Amygdala (tissue), 56 donors: ENCODE measurements around the gene ZNF70.
A peak's percentile ranks its signal among the peaks of the same experiment; 100 is the strongest.

Experiments used
- DNase-seq, 56 donors: peaks; one replicate each; lab custom pipeline; 2025; lab: John Stamatoyannopoulos, UW

The ZNF70 gene

DNA sequence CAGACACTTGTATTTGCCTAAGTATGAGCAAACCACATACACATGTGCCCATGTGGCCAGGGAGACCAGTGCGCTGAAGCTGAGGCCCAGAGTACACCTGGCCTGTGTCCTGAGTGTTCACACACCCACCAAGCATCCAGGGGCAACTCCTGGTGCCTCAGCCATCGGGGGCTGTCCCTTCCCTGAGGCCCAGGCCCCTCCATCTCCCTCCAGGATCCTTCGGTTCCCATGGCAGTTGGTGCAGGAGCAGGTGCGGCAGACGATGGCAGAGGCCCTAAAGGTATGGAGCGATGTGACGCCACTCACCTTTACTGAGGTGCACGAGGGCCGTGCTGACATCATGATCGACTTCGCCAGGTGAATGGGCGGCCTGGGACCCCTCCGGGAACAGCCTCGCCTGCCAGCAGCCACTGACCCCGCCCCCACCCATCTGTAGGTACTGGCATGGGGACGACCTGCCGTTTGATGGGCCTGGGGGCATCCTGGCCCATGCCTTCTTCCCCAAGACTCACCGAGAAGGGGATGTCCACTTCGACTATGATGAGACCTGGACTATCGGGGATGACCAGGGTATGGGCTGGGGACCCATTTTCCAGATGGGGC lies 29.3 kb upstream of the ZNF70 start:
- no peak for DNase-seq

DNA sequence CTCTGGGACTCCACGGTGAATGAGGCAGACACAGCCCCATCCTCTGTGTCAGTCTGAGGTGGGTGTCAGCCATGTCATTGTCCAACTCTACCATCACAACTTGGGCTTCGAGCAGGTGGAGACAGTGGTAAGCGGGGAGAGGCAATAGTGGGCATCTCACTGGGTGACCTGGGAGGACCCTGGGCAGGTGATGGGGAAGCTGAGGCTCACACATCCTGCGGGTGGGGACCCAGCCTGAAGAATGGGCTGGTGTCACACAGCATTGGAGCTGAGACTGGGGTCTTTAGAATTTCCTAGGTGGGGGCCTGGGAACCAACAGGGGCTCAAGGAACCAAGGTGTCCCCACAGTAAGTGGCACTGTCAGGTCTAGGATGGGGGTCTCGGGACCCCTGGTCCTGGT lies 28.8 kb upstream of the ZNF70 start:
- no peak for DNase-seq

DNA sequence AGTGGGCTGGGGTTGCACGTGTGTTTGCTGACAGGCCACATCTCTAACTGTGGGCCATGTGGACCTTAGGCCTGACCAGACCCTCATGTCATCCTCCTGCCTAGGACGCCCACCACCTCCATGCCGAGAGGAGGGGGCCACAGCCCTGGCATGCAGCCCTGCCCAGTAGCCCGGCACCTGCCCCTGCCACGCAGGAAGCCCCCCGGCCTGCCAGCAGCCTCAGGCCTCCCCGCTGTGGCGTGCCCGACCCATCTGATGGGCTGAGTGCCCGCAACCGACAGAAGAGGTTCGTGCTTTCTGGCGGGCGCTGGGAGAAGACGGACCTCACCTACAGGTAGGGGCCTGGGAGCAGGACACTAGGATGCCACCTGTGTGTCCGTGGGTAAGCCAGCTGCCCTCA lies 28.2 kb upstream of the ZNF70 start:
- DNase-seq = no peak

DNA sequence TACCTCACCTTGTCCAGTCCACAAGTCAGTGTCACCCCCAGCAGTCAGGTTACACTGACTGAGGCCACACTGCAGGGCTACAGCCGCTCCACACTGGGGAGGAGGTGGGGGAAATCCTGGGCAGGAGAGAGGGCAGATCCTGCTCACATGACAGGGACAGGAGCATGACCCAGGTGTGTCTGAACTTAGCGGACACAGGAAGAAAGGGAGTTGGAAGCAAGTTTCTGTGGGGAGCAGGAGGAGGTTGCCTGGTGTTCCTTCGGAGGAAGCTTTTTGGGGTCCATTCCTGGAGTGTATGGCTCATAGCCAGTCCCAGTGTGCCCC lies 27.6 kb upstream of the ZNF70 start:
- DNase-seq = no peak

DNA sequence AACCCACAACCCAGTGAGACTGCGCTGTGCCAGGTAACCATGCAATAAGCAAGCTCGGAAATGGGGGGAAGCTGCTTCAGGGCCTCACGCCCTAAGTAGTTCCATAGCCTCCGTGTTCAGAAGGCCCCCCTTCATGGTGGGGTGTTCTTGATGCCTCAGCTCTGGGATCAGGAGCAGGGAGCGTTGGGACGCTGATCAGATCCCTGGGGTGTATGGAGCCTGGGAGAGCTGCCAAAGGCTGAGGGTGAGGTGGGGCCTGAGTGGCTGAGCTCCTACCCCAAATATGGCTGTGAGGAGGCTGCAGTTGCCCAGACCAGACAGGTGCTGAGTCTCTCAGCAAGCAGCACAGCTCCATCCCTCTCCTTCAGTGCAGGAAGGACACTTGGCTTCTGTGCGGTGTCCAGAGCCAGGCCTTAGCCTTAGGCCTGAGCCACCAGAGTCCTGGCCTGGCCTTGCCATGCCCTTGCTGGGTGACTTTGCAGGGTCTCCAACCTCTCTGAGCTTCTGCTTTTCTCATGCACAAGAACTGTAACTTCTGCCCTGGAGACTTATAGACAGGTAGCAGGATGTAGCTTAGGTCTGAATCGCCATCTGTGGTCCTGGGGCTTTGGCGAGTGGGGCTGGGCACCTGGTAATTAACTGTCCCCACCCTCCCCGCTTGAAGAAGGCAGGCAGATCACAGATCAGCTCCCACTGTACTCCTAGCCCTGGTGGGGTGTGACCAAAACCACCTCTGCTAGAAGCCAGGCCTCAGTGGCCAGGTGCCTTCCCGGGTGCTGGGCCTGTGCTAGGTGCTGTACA lies 27.1 kb upstream of the ZNF70 start:
- no peak for DNase-seq

DNA sequence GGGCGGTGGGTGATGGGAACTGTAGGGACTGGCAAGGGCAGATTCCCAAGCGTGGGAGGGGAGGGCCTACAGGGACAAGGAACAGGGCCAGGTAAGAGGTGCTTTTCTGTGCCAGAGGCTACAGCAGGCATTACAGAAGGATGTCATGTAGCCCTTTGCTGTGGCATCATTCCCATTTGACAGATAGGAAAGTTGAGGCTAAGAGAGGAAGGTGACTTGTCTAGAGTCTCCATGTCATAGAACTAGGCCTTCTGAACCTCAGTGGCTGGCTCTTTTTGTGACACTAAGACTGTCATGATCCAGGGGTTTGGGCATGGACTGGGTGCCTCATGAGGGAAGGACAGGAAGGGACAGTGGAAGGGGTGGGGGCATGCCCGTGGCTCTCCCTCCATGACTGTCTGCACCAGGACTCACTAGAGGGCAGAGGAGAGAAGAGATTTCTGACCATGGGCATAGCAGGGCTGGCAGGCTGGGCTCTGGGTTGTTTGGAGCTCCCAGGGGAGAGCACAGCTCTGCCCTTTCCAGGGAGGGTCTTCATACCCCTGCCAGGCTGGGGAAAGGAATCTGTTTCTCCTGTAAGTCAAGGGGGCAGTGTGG lies 25.0 kb upstream of the ZNF70 start:
- DNase-seq = no peak

DNA sequence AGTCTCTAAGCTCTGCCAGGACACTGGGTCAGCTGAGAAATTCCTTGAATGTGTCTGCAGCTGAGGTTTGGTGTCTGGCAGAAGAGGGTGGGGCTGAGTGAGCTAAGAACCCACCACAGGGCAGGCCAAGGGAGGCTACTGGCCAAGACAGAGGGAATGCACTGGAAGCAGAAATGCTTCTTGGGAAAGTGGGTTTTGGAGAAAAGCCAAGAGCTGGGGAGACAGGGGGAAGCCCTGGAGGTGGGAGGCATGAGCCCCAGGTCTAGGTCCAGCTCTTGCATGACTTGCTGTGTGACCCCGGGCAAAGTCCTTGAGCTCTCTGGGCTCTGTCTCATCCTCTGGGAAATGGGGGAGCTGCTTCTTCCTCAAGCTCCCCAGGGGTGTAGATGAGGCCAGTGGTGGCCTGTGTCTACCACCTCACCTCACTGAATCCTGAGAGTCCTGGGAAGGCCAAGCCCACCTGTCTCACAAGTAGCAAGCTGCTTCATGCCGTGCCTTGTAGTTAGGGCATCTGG lies 24.1 kb upstream of the ZNF70 start:
- no peak for DNase-seq

DNA sequence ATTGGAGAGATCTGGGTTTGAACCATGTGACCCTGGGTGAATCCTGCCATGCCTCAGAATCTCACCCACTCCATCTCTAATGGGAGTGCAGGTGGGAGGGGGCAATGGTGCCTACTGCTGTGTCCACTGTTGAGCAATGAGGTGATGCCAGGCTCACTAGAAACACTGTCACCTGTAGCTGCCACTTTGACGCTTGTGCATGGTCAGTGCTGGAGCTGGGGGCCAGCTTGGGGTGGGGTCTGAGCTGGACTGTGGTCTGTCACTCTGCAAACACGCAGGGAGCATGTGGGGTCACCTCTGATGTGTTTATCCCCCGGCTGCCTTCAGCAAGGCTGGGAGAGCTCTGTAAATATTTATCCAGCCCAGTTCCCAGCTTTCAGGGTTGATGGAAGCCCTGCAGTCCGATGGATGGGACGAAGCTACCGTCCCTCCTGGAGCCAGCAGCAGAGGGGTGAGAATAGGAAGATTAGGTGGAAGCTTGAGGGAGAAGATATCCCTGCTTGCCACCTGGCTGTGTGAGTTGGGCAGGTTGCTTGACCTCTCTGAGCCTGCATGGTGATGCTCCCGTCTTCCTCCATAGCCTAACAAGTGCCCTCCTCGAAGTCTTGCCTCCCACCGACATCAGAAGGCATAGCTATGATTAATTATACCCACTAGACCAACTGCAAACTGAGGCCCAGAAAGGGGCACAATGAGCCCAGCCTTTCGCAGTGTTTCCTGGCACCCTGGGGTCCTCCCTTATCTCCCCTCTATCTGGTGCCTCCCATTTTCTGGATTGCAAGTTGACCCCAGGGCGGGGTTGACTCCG lies 23.4 kb upstream of the ZNF70 start:
- DNase-seq = no peak

DNA sequence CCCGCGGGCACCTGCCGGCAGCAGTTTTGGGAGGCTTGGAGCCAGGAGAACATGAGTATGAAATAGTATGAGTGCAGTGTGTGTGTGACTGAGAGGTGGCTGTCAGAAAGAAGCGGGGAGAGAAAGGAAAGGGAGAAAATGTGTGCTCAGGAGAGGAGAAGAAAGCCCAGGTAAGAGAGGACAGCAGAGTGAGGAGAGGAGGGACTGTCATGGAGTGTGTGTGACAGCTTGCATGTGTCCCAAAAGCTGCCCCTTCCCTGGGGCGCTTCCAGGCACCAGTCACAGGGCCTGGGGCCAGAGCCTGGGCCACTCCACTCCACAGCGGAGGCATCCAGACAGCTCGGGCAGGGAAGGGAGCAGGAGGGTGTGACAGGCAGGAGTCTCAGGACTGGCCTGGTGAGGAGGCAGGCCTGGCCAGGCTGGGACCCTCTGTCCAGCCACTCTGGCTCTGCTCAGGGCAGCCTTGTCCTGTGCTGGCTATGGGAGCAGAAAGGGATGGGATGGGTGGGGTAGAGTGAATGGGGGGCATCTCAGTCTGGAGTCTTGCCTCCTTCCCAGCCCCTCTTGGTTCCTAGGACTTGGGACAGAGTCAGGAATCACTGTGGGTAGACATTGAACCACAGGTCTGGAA lies 22.7 kb upstream of the ZNF70 start:
- DNase-seq = no peak

DNA sequence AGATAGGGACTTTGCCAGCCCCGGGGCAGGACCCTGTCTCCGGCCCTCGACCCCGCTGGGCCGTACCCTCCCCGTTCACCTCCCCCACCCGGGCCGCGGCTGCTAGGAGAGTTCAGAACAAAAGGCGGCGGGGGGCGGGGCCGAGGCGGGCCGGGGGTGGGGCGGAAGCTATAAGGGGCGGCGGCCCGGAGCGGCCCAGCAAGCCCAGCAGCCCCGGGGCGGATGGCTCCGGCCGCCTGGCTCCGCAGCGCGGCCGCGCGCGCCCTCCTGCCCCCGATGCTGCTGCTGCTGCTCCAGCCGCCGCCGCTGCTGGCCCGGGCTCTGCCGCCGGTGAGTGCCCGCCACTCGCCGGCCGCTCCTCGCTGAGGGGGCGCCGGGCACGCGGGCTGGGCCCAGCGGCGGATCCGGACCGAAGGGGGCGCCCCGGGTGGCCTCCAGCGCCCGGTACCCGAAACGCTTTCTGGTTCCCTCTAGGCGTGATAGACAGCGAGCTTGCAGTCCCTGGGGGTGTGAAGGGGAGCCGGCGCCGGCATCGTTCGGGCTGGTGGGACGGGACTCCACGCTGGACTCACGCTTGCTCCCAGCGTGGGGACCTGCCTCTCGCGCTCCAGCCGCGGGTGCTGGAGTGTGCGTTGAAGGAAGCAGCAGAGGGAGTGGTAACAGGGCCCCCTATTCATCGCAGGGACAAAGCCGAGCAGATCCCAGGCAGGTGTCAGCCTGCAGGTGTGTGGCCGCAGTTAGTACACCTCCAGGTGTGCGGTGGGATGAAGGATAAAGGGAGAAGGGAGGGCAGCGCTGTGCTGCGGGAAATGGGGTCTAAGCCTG lies 21.9 kb upstream of the ZNF70 start, which contains the start of gene MMP11:
Gene MMP11, plus strand, starts transcription at position 201 of the 825 bp plus-strand sequence. Its CDS starts 22 bp downstream, at position 223.
- peak in 4 of 56 donors; percentile 23 to 56 (median 38) for DNase-seq

DNA sequence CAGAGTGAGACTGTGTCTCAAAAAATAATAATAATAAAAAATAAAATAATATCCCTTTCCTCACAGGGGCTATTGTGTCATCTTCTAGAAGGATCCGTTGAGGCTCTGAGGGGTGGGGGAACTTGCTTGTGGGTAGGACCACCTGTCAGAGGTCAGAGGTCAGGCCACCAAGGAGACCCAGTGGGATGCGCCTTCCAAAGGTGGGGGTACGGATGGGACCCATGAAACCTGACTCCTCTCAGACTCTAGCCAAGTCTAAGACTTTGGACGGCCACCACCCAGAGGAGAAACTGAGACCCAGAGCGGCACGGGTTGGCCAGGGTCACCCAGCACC lies 21.4 kb upstream of the ZNF70 start:
- DNase-seq = peak in 1 of 56 donors; percentile 19

DNA sequence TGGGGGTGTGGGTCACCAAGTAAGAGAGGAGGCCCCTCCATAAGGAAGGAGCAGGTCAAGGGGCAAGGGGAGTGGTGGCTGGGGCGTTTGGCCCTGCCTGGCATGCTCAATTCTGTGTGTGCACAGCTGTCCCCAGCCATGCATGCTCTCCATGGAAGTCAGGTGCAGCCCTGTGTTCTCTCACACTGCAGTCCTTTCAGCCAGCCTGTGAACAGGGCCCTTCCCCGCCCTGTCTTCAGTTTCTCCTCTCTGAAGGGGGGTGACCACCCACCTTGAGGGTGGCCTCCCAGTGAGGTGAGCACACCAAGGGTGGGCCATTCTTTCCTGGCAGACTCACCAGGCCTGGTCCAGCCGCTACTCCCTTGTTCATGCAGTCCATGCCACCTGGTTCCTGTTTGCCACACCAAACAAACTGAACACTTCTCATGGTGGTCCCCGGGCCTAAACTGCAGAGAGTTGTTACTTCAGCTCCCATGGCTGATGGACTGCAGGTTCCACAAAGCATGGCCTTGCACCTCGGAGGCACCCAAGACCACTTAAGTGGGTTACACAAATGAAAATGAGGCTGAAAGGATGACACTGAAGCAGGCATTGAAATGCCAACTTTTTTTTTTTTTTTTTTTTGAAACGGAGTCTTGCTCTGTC lies 18.5 kb upstream of the ZNF70 start:
- DNase-seq = no peak

DNA sequence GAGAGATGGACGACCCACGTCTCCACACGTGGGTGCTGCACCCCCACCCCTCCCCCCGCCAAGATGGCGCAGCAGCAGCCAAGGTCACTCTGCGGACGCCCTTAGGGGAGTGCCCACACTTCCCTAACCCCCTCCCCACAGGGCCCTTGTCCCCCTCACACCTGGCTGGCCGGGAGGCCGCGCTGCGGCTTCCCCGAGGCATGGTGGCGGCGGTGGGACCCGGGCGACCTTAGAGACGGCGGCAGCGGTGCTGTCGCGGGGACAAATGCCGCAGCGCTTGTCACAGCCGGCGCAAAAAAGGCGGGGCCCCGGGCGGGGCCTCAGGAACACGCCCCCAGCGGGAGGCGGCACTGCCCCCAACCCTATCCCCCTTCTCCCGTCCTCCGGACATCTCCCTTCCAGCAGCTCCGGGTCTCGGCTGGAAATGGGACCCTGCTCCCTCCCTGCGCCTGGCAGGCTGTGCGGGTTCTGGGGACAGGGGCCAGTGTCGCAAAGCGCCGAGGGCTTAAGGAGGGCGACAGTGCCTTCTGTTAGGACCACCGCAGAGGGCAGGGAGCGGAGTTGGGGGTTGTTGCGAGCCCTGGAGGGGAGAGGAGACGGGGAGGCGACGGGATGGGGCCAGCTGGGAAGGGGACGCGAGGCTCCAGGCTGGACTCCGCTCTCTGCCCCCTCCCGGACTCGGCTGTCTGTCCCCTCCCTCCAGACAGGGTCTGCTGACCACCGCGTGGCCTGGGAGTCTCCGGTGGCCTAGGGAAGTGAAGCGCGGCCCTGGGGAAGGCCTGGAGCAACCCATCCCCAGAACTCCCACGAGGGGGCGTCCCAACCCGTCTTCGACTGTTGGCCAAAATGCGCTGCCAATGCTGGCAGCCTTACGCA lies 17.0 kb upstream of the ZNF70 start, which contains the start of gene CHCHD10:
Gene CHCHD10, minus strand, starts transcription at position 300 of the 876 bp plus-strand sequence. Its CDS starts 98 bp downstream, at position 202.
- DNase-seq = peak in 55 of 56 donors; percentile 47 to 91 (median 77)

DNA sequence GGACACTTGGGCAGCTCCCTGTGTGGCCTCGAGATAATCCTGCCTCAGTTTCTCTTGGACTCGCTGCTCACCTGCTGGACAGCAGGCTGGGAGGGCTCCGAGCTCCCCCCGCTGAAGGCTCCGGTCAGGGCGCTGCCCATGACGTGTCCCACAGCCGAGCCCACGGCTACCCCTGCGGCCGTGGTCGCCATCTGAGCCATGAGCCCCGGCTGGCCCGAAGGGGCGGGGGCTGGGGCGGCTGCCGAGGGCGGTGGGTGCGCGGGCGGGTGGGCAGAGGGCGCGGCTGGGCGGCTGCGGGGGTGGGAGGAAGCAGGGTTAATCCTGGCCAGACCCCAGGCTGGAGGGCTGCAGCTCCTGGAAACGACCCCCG lies 16.4 kb upstream of the ZNF70 start:
- no peak for DNase-seq

DNA sequence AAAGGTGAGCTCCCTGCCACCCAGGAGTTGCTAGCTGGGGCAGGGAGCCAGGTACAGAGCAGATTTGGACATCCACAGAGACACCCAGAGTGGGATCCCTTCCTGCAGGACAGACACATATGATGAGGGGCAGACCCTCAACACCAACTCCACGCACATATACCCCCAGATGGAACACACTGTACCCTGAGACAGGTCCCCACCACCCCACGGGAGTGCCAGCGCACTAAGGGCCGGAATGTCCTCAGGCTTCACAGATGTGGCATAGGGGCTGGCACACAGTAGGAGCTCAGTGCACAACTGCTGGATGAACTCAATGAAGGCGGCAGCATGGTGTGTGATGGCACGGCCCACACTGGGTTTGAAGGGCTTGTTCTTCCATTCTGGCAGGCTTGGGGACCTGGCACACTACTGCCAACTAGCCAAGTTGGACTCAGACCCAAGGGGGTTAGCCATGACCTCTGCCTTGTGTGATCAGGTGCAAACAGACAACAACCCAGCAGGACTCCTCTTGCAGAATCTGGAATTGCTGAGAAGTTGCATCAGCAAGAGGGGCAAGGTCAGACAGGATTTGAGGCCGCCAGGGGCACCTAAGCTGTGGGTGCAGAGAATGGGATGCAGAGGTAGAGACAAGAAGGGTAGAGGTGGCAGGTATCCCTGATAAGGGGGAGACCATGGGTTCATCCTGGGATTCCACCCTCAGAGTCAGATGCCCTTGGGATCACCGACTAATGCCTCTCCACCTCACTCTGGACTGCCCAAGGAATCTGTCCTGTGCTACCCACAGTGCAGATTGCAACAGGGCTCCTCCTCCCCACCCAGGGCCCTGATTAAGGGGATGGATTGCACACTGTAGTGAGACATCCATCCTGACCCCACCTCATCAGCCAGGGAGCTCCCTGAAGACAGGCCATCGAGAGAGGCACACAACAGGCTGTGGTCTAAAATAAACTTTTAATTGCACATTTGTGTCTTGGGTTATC lies 14.3 kb upstream of the ZNF70 start:
- DNase-seq = no peak

DNA sequence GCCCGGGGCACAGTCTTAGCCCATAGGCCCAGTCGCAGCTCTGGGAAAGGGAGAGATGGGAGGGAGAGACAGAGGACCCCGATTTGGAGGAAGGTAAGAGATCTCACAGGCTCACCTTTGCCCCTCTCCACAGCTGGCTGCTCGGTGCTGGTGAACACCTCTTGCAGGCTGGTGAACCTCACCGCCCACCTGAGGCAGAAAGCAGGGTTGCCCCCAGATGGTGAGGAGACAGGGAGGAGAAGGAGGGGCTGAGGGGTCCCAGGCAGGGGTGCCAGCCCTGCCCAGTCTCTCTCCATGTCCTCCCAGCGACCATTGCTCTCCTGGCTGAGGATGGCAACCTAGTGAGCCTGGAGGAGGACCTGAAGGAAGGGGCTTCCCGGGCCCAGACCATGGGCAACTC lies 13.0 kb upstream of the ZNF70 start:
- no peak for DNase-seq

DNA sequence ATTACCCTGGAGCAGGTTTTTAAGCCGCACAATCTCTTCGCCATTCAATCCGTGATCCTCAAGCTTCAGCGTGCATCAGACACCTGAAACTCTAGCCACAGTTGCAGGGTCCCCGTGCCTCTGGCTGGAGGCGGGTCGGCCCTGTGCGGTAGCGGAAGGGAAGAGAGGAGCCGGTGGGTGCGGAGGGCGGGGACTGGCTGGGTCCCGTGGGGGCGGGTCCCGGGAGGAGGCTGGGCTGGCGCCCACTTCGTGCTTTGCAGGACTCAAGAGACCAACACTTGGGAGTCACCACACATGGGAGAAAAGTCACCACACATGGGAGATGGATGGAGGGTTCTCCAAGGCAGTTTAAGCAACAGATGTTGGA lies 12.7 kb upstream of the ZNF70 start:
- DNase-seq = peak in 4 of 56 donors; percentile 7 to 33 (median 12)
